NCI-H345 (cell line): ENCODE measurements around the gene ECE2.
"Not testable (repeated sequence)": the region's sequence is repeated elsewhere in the genome, so short reads cannot be mapped to it uniquely, and the experiment has no call there.

Source experiments
- DNase-seq: peaks from one replicate; lab custom pipeline; 2025; lab: John Stamatoyannopoulos, UW

ECE2 gene

DNA sequence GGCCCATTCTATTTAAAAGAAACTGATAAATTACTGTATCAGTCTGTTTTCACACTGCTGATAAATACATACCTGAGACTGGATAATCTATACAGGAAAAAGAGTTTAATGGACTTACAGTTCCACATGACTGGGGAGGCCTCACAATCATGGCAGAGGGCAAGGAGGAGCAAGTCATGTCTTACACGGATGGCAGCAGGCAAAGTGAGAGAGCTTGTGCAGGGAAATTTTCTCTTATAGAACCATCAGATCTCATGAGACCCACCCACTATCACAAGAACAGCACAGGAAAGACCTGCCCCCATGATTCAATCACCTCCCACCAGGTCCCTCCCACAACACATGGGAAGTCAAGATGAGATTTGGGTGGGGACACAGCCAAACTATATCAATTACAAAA is 8.6 kb upstream of the ECE2 start:
- DNase-seq, result not testable (repeated sequence)

DNA sequence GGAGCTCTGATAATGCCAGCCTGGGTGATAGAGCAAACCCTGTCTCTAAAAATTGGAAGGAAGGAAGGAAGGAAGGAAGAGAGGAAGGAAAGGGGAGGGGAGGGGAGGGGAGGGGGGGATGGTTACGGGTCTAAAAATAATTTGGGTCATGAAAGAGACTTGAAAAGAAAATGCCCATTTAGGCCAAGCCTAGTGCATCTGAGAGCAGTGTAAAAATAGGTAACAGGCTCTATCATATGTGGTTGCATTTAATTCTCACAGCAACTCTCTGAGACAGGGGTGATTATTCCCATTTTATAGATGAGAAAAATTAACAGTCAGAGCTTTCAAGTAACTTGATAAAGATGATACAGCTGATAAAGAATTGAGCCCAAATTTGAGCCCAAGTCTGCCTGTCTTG is 3.6 kb upstream of the ECE2 start:
- no peak for DNase-seq

DNA sequence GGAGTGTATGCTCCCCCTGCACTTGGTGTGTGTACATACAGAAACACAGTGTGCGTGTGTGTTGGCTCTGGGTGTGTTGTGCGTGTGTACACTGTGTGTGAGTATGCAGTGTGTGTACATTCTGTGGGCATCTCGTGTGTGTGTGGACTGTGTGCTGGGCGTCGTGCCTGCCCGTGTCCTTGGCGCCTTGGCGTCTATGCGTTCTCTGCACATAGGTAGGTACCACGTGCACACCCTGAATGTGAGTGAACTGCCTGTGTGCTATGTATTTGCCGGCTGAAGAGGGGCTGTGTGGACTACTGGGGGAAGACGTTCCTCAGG is 481 bp upstream of the ECE2 start:
- DNase-seq, result no peak

DNA sequence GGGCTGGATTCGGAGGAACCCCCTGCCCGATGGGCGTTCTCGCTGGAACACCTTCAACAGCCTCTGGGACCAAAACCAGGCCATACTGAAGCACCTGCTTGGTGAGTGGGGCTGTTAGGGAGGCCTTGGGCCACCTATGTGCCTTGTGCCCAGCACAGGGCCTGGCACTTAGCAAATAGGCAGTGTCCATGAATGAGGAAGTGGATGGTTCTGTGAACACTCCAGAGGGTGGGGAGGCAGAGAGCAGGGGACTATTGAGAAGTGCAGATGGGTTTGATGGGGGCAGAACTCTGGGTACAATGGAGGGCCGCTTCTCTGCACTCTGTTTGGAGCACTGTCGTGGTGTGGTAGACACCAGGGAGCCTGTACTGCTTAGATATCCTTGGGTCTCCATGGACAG is 1.5 kb downstream of the ECE2 start:
- no peak for DNase-seq

DNA sequence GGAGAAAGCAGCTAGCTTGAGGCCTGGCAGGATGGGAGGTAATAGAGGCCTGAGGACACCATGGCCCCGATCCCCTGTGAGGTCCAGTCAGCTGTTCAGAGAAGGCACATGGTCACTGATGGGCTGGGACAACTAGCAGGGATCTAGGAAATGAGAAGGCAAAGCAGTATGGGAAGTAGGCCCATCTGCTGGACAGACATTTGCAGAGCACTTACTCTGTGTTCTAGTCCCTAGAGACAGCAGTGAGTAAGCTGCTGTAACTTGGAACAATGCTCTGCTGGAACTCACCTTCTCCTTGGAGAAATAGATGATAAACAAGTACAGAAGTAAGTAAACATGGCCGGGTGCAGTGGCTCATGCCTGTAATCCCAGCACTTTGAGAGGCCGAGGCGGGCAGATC is 7.1 kb downstream of the ECE2 start:
- DNase-seq, result no peak

DNA sequence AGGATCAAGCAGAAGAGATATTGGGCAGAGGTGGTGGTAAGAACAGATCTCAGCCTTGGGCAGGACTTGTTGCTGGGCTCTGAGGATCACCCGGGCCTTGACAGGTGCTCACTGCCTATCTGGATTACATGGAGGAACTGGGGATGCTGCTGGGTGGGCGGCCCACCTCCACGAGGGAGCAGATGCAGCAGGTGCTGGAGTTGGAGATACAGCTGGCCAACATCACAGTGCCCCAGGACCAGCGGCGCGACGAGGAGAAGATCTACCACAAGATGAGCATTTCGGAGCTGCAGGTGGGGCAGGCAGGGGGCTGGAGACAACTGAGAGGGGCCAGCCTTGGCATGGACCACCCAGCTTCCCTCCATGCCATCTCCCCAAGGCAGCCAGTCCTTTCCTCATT is 7.9 kb downstream of the ECE2 start:
- DNase-seq, result no peak

DNA sequence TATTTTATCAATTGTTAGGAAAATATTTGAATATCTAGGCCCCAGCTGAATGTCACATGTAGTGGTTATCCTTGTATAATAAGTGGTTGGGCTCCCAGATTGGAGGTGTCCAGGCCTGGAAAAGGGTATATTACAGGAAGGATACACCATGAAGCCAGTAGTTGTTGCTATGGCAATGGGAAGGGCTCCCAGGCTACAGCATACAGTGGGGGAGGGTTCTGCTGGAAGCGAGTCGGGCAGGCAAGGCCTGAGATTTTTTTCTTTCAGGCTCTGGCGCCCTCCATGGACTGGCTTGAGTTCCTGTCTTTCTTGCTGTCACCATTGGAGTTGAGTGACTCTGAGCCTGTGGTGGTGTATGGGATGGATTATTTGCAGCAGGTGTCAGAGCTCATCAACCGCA is 8.9 kb downstream of the ECE2 start:
- DNase-seq, result peak; percentile 73

DNA sequence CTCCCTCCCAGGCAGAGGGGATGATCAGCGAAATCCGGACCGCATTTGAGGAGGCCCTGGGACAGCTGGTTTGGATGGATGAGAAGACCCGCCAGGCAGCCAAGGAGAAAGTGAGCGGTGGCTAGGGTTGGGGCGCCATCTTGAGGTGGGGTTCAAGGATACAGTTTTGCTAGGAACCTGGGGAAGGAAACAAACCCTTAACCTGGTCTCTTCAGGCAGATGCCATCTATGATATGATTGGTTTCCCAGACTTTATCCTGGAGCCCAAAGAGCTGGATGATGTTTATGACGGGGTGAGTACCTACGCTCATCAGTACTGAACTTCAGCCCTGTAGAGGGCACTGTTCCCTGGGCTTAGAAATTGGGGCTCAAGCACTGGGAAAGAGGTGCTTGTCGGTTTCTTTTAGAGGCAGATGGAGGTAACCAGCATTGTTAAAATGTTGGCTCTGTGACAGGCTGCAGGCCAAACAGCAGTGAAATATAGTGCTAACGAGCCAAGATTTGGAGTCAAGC is 13.7 kb downstream of the ECE2 start:
- peak; percentile 75 for DNase-seq

DNA sequence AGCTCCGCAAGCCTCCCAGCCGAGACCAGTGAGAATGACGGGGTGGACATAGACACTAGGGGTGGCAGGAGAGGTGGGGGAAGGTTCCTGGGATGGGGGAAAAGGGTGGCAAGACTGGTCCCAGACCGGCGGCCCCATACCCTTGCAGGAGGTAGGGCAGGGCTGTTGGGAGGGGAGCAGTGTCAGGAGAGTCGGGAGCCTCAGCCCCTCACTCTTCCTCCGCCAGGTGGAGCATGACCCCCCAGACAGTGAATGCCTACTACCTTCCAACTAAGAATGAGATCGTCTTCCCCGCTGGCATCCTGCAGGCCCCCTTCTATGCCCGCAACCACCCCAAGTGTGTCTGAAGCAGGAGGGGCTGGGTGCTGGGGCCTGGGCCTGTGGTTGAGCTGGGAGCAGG is 14.5 kb downstream of the ECE2 start:
- DNase-seq, result no peak

DNA sequence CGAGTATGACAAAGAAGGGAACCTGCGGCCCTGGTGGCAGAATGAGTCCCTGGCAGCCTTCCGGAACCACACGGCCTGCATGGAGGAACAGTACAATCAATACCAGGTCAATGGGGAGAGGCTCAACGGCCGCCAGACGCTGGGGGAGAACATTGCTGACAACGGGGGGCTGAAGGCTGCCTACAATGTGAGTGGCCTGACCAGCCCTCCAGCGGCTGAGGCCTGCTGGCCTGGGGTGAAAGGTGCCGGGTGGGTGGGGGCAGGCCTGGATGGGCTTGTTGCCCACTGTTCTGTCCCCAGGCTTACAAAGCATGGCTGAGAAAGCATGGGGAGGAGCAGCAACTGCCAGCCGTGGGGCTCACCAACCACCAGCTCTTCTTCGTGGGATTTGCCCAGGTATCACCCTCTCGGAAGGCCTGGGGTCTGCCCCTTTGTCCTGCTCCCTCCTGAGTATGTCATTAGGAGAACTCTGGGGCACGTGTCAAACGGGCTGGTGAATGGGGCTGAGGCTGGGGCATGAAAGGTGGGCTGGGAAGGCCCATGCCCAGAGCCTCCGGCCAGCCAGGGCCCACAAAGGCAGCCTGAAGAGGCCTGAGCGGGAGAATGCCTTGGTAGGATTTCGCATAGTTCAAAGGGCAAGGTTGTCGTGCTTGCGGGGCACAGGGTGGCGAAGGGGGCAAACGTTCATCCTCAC is 15.4 kb downstream of the ECE2 start:
- no peak for DNase-seq

DNA sequence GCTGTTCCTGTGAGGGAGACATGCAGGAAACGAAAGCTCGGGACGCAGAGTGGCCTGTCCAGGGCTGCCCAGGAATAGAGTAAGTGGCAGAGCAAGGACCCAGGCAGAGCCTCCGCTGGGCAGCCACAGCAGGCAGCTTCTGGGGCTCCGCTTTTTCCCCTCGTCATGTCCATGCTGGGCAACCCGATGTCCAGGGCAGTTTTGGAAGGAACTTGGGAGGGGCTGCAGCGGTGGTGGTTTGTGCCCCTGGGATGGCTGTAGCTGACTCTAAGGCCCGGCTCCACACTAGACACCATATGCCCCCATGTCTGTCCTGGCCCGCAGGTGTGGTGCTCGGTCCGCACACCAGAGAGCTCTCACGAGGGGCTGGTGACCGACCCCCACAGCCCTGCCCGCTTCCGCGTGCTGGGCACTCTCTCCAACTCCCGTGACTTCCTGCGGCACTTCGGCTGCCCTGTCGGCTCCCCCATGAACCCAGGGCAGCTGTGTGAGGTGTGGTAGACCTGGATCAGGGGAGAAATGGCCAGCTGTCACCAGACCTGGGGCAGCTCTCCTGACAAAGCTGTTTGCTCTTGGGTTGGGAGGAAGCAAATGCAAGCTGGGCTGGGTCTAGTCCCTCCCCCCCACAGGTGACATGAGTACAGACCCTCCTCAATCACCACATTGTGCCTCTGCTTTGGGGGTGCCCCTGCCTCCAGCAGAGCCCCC is 16.1 kb downstream of the ECE2 start:
- DNase-seq, result no peak

DNA sequence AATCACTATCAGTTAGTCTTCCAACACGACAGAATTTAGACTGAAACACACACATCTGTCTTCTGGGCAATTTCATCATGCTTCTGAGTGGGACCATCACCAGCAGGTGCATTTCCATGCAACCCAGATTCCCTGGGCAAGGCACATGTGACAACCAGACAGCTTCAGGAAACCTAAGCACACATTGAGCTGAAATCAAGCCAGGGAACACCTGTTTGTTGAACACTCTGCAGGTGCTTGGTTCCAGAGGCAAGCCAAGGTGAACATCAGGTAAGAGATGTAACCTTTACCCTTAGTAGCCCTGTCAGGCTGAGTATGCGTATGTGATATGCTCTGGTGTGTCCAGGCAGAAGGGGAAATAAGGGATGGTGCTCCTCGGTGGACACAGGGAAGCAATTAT is 19.9 kb downstream of the ECE2 start:
- DNase-seq, result no peak

DNA sequence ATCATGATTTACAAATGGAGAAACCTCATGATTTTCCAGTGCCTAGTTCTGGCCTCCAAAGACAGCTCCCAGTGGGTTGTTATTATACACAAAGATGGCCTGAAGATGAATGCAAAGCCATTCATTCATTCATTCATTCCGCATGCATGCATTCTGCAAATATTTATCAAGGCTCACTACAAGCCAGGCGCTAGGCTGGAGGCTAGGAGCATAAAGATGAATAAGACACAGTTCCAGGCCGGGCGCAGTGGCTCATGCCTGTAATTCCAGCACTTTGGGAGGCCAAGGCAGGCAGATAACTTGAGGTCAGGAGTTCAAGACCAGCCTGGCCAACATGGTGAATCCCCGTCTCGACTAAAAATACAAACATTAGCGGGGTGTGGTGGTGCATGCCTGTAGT is 20.8 kb downstream of the ECE2 start:
- DNase-seq, result no peak

DNA sequence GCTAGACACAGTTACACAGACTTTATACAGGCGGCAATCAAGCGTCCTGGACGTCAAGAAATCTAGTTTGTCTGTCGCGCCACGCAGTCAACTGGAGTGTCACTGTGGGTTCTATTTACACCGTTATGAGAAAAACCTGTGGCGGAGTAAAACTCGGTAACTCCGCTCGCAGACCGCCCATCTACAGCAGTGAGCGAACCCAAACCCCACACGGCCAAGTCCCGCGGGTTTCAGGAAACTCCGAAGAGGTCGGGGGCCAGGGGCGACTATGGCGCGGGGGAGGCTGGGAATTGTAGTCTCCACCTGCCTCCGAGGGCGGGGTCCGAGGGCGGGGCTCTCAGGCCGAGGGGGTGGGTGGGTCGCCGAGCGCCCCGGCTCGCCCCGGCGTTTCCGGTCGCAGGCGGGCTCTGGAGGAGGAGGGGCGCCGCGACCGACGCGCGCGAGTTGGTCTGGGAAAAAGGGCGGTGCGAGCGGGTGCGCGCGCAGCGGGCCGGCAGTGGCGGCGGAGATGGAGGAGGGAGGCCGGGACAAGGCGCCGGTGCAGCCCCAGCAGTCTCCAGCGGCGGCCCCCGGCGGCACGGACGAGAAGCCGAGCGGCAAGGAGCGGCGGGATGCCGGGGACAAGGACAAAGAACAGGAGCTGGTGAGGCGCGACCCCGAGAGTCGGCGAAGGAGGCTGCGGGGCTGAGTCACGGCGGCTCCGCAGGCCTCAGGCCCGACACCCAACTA is 23.1 kb downstream of the ECE2 start, which contains the start of gene PSMD2:
Gene PSMD2, plus strand, starts transcription at position 483 of the 729 bp plus-strand sequence. Its CDS starts 26 bp downstream, at position 509.
- DNase-seq, result peak; percentile 99

DNA sequence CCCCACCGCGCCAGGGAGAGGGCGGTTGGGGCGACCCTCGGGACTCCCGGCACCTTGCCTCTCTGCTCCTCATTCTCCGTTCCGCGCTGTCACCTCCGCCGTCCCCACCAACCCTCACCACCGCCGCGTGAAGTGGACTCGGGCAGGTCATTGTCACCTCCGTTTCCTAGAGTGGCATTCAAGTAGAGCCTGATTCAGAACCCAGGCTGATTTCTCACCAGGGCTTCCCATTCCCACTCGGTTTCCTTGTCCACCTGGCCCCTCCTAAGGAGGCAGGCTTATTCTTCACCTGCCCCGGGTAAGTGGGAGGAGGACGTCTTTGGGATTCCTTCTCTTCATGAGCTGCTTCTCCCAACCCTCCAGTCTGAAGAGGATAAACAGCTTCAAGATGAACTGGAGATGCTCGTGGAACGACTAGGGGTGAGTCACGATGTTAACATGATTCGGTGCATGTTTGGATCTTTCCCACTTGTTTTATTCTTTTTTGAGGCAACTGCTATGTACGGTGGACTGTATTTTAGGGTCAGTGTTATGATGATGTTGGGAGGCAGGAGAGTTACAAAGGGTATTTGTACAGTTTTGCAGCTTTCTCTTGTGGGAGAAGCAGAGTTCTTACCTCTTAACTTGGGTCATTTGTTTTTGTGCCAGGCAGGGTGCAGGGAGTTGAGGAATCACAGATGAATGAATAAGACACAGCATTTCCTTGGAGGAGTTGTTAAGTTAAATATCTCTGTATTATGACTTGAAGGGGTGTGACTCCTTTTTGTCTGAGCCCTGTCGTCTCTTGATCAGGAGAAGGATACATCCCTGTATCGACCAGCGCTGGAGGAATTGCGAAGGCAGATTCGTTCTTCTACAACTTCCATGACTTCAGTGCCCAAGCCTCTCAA is 23.9 kb downstream of the ECE2 start:
- no peak for DNase-seq

DNA sequence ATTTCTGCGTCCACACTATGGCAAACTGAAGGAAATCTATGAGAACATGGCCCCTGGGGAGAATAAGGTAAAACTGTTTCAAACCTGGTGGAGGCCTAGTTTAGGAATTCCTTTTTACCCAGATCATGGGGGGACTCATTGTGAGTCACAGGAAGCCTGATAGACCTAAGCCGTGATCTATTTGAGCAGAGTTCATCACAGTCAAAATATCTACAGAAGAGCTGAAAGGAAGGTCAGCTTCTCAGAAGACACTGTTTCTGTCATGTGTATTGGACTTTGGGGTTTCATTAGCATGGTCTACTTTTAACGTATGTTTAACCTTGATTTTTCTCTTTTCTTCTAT is 24.5 kb downstream of the ECE2 start:
- no peak for DNase-seq

DNA sequence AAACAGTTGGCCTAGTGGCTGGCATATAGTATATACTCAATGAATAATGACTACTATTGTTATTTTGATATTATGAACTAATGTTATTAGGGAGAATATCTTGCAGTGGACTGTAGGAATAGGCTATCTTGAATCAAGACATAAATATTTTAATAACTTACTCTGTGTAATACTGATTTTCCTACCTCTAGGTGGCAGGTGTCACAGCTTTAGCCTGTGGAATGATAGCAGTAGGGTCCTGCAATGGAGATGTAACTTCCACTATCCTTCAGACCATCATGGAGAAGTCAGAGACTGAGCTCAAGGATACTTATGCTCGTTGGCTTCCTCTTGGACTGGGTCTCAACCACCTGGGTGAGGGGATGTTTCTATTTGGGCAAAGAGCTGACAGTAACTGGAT is 29.8 kb downstream of the ECE2 start:
- no peak for DNase-seq

DNA sequence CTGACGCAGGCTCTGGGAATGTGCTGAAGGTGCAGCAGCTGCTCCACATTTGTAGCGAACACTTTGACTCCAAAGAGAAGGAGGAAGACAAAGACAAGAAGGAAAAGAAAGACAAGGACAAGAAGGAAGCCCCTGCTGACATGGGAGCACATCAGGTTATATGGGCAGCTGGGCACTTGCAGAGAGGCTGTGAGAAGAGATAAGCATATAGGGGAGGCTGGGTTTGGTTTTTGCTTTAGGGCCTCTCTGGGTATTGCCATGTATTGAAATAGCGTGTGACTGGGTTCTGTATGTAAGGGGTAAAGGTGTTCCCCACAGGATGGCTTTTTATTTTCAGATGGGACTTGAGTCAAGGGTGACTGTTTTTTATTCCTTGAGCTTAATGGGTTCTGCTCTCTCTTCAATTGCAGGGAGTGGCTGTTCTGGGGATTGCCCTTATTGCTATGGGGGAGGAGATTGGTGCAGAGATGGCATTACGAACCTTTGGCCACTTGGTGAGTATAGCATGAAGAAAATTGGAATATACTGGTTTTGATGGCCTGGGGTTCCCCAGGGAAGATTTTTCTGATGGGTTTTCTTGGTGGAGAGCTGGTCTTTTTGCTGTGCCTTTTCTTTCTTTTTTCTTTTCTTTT is 30.6 kb downstream of the ECE2 start:
- DNase-seq, result no peak

DNA sequence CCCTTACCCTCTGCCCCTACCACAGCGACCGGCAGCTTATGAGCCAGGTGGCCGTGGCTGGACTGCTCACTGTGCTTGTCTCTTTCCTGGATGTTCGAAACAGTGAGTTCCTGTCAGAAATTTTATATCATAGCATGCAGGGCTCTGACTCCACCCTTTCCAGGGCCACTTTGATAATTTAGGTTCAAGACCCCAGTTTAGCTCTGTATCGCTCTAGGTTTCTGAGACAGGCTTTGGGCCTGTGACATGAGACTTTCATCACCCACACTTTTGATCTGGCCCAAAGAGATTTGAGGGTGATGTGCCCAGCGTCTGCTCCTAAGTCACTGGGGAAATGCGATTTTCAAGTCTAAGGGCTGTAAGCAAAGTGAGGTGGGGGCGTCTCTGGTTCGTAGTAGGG is 32.1 kb downstream of the ECE2 start:
- DNase-seq, result no peak

DNA sequence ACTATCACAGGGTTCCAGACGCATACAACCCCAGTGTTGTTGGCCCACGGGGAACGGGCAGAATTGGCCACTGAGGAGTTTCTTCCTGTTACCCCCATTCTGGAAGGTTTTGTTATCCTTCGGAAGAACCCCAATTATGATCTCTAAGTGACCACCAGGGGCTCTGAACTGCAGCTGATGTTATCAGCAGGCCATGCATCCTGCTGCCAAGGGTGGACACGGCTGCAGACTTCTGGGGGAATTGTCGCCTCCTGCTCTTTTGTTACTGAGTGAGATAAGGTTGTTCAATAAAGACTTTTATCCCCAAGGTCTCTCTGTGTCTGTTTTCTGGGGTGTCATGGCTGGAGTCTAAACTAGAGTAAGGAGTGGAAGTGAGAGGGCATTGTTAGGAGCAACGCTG is 32.9 kb downstream of the ECE2 start:
- DNase-seq, result no peak

DNA sequence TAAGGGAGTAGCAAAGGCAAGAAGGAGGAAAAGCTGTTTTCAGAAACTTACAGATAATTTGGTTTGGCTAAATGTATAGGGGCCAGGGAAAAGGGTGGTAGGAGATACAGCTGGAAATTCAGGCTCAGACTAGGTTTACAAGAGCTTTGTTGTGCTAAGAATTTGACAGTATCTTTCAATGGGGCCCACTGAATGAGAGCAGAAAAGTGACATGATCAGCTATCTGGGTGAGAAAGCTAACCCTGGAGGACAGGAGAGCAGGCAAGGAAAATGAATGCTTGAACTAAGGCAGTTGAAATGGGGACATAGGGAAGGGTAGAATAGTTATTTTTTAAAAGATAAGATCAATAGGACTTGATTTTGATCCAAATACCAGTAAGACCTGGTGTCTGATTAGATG is 35.8 kb downstream of the ECE2 start:
- no peak for DNase-seq

DNA sequence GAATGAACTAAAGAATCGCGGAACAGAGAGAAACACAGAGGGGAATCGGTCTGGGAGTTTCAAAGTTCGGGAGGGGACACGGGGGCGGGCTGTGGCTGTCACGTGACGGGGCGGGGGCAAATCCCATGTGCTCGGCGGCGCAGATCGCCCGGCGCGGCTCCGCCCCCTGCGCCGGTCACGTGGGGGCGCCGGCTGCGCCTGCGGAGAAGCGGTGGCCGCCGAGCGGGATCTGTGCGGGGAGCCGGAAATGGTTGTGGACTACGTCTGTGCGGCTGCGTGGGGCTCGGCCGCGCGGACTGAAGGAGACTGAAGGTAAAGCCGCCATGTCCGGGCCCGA is 38.5 kb downstream of the ECE2 start, which contains the start of gene EIF4G1:
Gene EIF4G1, plus strand, starts transcription at position 244 of the 337 bp plus-strand sequence. CDS start 1,191 bp downstream, outside the sequence.
- DNase-seq, result peak; percentile 97
